A549 (cell line): ENCODE measurements around the gene TACC3.

Source experiments
- CHD2 ChIP-seq: fragments of 150-350 bp; IDR thresholded peaks from 2 replicates; pipeline ENCODE4 v1.6.1; 2014; ENCODE audit warnings: low read length; ENCODE audit not compliant: partially characterized antibody
- CTCF ChIP-seq: fragments of >200 bp; sonication (Bioruptor Twin); formaldehyde crosslinking; IDR thresholded peaks from 3 replicates; pipeline ENCODE4 v1.5.1; 2016
- ELK1 ChIP-seq: fragments of 150-350 bp; IDR thresholded peaks from 2 replicates; pipeline ENCODE4 v1.6.1; 2014; ENCODE audit warnings: low read depth, mild to moderate bottlenecking, low read length
- EP300 ChIP-seq, 2 experiments: fragments of >200 bp; sonication (Bioruptor Twin); formaldehyde crosslinking; IDR thresholded peaks; 2 replicates in 1 of 2; 3 replicates in 1 of 2; pipeline ENCODE4 v1.6.1; 2016 to 2017
- JUNB ChIP-seq: fragments of >200 bp; sonication (Bioruptor Twin); formaldehyde crosslinking; IDR thresholded peaks from 2 replicates; pipeline ENCODE4 v1.6.1; 2016
- MAFK ChIP-seq: fragments of 450-650 bp; IDR thresholded peaks from 2 replicates; pipeline ENCODE4 v1.6.1; 2014; ENCODE audit not compliant: partially characterized antibody
- MAZ ChIP-seq: fragments of 150-350 bp; IDR thresholded peaks from 2 replicates; pipeline ENCODE4 v1.6.1; 2014; ENCODE audit warnings: antibody characterized with exemption, low read depth, low read length, borderline replicate concordance
- MYC ChIP-seq: IDR thresholded peaks from 2 replicates; pipeline ENCODE4 v1.6.1; 2012; ENCODE audit warnings: mild to moderate bottlenecking, inconsistent platforms, low read length, improper control_type of control experiment, borderline replicate concordance
- POLR2A ChIP-seq: IDR thresholded peaks from 2 replicates; pipeline ENCODE4 v1.6.1; 2012; ENCODE audit warnings: mild to moderate bottlenecking, low read length
- RAD21 ChIP-seq, 2 experiments: fragments of >200 bp in 1 of 2; sonication (Bioruptor Twin) in 1 of 2; formaldehyde crosslinking in 1 of 2; IDR thresholded peaks in 1 of 2; conservative IDR thresholded peaks in 1 of 2; 2 replicates in 1 of 2; 3 replicates in 1 of 2; pipeline ENCODE4 v1.6.1; 2012 to 2018; ENCODE audit warnings: inconsistent platforms in 1 of 2
- REST ChIP-seq: fragments of 200-600 bp; sonication (generic); IDR thresholded peaks from 2 replicates; pipeline ENCODE4 v1.6.1; 2016; ENCODE audit warnings: antibody characterized with exemption, mild to moderate bottlenecking, moderate library complexity

GRCh38 chr4:1778642-1779392 lies 57.5 kb downstream of the TACC3 start:
- TF ChIP-seq RAD21 (conservative IDR thresholded peaks at IDR 0.05 in 1 of 2, IDR thresholded peaks at IDR 0.05 in 1 of 2) (no peak), JUNB (no peak), REST (no peak), MAZ (no peak), CTCF (no peak), ELK1 (no peak), CHD2 (no peak), POLR2A (no peak), MAFK (no peak), EP300 (IDR thresholded peaks at IDR 0.05) (no peak), MYC (no peak)
